Posterior vena cava (tissue), 2 donors: ENCODE results near the gene GGTA1. TPM values are rescaled to one million over a fixed set of nuclear protein-coding genes. Genes with fewer than 3 reads are reported as not detected.
A peak's percentile ranks its signal among the peaks of the same experiment; 100 is the strongest.
"Not testable (repeated sequence)": the region's sequence is repeated elsewhere in the genome, so short reads cannot be mapped to it uniquely, and the experiment has no call there.

Experiments used
- DNase-seq: peaks from one replicate; pipeline ENCODE4 v3.0.0-alpha.2; 2020; ENCODE audit warnings: low spot score
- intact Hi-C, 2 donors: fragments of 100-400 bp; cut with DNase I; formaldehyde crosslinking; loops; one replicate each; pipeline versions ENCODE4 v1.14.1 to v1.14.2; 2022 to 2023
- total RNA-seq, 2 donors: library from RNA; stranded (reverse); fragmentation: NEBNext Ultra II Directional; extraction: Animal tissue kit (Norgen Biotek cat#: 25700); gene quantifications; one replicate each; pipeline ENCODE4 v1.2.1, GENCODE V29; 2021
- donor health status: DM: yes; HTN: yes; CAD: no.
- donor health status: DM: yes; HTN: yes; CAD: no.

Gene GGTA1
- total RNA-seq, 2 donors from 2014 or later: 3.8 to 11.0 TPM

- intact Hi-C loops: no loop called here
- DNase-seq: no peak
Observed at GRCh38 chr9:121473229-121473628, 26.4 kb downstream of the GGTA1 start.

GRCh38 chr9:121472446-121472845 is 27.2 kb downstream of the GGTA1 start:
- intact Hi-C loops: no loop called here
- DNase-seq: no peak

DNA sequence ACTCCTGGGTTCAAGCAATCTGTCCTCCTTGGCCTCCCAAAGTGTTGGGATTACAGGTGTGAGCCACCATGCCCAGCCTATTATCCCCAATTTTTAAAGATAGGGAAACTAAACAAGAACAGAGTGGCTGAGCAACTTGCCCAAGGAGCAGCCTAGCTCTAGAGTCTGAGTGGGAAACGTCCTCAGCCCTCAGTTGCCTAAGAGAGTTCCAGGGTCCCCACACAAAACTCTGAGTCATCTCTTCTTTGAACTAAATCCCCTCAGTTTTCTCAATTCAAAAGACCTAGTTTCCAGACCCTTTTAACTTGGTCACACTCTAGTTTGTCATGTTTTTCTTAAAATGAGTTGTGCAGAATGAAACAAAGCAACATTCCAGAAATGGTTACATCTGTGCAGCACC is 33.5 kb downstream of the GGTA1 start:
- intact Hi-C loops: no loop called here
- no peak for DNase-seq

- no peak for DNase-seq
- intact Hi-C loops: loop anchor here in 1 of 2 donors (5.0 kb wide), 1 partner anchor 32 kb away; the partner anchor contains the start of gene GGTA1
Observed at GRCh38 chr9:121464968-121465367, 34.7 kb downstream of the GGTA1 start.

GRCh38 chr9:121463026-121463807 is 36.4 kb downstream of the GGTA1 start:
- intact Hi-C loops: loop anchor here in 1 of 2 donors (5.0 kb wide), 1 partner anchor 34 kb away; the partner anchor contains the start of gene GGTA1
- peak; percentile 85 for DNase-seq

DNA sequence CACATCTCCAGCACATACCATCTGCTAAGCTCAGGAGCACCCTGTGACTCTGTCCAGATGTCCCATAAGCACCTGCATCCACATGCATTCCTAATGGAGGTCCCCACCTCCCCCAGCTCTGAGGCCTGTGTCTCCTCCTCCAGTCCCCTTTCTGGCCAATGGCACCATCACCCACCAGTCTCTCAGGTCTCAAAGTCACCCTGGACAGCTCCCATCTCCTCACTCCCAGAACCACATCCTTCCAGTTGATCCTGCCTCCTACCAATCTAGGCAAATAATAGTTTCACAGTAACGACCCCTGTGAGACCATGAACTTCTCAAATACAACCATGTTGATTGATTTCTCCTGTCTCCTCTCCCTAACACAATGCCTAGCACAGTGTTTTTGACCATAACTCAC is 40.1 kb downstream of the GGTA1 start:
- intact Hi-C loops: no loop called here
- no peak for DNase-seq

- DNase-seq, intact Hi-C loops: not testable (repeated sequence)
Observed at GRCh38 chr9:121458449-121458848, 41.2 kb downstream of the GGTA1 start.

DNA sequence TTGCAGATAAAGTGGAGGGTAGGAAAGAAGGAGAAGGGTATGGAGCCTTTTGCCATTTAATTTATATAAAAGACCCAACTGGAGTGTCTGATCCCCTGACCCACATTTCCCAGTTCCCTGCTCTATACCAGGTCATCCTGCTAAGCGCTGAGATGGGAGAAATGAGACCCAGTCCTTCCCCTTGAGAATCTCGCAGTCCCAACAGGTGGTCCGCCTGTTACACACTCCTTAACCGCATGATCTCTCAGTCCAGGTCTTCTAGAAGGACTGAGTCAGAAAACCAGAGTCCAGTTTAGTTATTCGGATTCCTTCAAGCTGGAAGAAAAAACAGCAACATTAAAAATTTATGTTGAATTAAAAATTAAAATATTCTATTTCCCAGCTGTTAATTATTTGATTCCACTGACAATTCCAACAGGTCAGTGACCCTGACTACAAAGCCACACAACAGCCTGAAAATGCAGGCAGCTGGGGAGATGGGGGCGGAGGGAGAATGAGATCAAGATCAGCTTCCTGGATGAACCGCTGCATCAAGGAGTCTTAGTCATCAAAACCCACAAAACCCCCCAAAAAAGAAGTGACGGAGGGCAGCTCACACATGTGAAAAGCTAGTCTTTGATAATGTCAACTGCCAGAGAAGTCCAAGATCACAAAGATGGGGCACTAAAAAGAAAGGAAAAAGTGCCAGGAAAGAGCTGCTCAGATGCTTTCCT is 44.0 kb downstream of the GGTA1 start:
- DNase-seq: no peak
- intact Hi-C loops: no loop called here

DNA sequence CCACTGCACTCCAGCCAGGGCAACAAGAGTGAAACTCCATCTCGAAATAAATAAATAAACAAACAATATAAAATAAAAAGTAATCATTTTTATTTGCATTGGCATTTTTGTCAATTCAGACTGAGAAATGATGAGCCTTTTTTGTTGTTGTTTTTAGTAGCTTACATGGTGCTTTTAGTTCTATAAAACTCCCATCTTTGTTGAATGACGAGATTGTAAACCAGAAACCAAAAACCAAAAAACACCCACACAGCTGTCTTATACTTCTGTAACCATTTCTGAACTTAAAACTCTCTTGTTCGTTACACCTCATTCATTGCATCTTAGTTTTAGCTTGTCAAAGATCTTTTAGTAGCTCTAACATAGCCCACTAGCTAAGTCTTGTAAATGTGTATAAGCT is 44.7 kb downstream of the GGTA1 start:
- no peak for DNase-seq
- intact Hi-C loops: no loop called here

- no peak for DNase-seq
- intact Hi-C loops: no loop called here
Observed at GRCh38 chr9:121453232-121453892, 46.3 kb downstream of the GGTA1 start.

DNA sequence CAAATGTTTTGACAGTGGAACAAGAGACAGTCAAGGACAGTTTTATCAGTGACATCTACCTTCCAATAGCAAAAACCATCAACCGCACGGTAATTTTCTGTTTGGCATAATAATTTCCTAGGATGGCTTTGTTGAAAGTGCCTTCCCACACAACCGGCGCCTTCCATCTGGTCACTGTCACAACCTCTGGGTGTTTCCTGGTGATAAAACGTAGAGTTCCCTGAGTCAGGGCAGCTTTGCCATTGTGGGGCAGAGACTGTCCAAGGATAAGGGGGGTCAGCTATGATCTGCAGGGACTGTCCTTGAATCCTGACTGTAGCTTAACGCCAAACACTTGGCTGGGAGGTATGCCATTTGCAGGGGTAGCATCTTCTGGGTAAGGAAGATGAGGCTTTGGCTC is 47.6 kb downstream of the GGTA1 start:
- intact Hi-C loops: no loop called here
- DNase-seq: no peak

- no peak for DNase-seq
- intact Hi-C loops: no loop called here
Observed at GRCh38 chr9:121451586-121451985, 48.1 kb downstream of the GGTA1 start.

DNA sequence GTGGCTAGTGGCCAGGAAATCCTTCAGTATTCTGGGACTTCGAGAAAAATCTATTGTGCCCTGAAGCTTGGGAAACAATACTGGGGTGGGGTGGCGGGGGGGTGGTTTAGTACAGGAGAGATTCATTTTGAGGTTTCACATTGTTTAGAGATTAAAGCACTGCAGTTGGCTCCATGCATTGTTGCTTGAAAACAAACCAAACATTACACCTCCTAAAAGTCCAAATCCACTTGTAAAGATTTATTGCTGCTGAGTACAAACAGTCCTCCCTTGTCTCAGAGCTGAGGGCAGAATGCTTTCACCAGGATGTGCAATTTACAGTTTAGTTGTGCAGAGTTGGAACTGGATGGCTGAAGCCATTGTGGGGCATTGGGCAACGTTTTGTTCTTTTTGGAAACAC is 49.4 kb downstream of the GGTA1 start:
- no peak for DNase-seq
- intact Hi-C loops: no loop called here

DNA sequence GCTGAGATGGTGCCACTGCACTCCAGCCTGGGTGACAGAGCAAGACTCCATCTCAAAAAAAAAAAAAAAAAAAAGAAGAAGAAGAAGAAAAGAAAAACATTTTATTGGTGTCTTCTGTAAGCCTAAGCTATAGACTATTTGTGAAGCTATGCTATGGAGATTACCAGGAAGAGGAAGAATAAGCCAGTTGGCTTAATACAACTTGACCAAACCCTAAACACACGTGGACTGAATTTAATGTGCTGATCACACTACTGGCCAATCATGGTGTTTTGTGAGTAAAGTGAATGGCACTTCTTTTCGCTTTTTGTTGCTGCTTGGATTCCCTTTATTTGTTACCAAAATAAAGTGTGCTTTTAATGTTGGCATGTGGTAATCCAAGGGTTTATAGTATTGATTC is 49.9 kb downstream of the GGTA1 start:
- intact Hi-C loops: no loop called here
- DNase-seq: no peak

GRCh38 chr9:121447321-121447834 is 52.3 kb downstream of the GGTA1 start:
- no peak for DNase-seq
- intact Hi-C loops: no loop called here

DNA sequence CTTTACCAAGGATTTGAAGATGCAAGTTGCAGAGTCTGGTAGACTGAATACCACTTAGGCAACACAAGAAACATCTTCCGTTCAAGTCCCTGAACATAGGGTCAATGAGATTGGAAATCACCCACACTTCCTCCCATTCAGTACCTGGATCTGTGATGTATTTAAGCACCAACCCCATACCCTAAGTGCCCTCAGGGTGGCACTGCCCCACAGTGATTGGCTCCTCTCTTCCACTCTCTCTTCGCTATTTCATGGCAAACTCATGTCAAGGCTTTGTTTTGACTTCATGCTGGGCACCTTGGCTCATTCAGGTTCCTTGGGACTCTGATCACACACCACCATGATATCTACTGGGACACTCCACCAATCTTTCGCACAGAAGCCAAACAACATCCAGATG is 53.7 kb downstream of the GGTA1 start:
- no peak for DNase-seq
- intact Hi-C loops: no loop called here

GRCh38 chr9:121443981-121444380 is 55.7 kb downstream of the GGTA1 start:
- no peak for DNase-seq
- intact Hi-C loops: no loop called here

DNA sequence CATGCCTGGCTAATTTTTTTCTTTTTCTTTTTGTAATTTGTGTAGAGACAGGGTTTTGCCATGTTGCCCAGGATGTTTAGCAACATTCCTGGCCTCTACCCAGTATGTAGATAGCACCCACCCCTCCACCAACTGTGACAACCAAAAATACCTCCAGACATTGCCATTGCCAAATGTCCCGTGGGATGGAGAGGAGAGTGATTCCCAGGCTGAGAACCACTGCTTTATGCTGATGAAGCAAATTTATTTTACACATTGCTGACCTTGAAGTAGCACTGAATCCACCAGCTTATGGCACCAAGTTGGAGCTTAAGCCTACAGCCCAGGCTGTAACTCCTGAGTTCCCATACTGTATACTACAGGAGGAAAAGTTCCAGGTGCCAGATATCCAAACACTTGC is 58.5 kb downstream of the GGTA1 start:
- intact Hi-C loops: no loop called here
- DNase-seq: no peak

DNA sequence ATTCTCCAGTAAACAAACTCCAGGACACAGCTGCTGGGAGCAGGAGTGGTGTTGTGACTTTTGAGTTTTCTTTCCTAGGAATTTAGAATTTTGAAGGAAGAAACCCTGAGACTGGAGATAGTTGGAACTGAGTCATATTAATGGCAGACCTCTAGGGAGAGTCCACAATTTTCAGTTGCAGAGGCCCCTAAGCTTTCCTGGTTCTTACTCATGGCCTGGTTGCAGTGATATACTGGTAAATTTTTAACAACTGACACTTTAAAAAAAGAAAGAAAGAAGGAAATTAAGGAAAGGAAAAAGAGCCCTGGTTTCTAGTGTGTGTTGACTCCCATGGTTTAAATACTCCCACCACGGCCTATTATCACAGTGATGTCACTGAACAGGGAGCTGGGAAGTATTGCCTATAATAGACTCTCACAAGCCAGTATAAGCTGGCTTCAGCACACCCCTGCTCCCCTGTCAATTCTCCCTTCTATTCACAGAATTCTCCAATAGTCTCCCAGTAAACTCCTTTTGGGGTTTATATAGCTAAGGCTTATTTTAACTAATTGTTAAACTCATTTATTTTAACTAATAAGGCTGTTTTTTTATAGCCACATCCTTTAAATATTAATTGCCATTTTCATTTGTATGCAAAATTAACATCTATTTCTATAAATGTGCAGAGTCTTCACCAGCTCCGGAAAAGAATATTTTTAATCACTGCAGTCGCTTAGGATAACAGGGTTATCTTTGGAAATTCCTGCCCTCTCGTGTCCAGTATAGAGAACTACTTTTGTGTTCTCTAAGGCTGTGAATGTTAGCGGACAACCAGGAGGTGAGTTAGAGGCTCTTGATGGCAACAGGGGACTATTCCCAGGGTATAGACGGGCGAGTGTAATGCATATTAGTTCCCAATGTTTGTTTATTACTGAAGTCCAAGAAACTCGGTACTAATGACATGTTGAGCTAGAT is 59.7 kb downstream of the GGTA1 start:
- intact Hi-C loops: no loop called here
- no peak for DNase-seq
